H1 (cell line): ENCODE results near the gene HLA-G. TPM values are rescaled to one million over a fixed set of nuclear protein-coding genes. Genes with fewer than 3 reads are reported as not detected.

Source experiments
- CTCF ChIA-PET: fragments of 300-600 bp; sonication (Branson Sonifier 250); formaldehyde crosslinking; loops from one replicate; lab custom pipeline; 2021; ENCODE audit not compliant: partially characterized antibody; lab: Charles Lee
- POLR2A ChIA-PET: fragments of 300-600 bp; sonication (Branson Sonifier 250); formaldehyde crosslinking; loops from one replicate; lab custom pipeline; 2021; ENCODE audit warnings: inconsistent platforms; ENCODE audit not compliant: partially characterized antibody; lab: Charles Lee
- DNase-seq, 2 experiments: peaks; one replicate each; pipeline versions ENCODE4 v3.0.0 to v3.0.0-alpha.2; 2010 to 2022; ENCODE audit warnings: low spot score in 2 of 2, low read depth in 1 of 2, mixed read lengths in 1 of 2
- FAIRE-seq: peaks from 2 replicates; lab custom pipeline; 2011; peaks lifted over from hg19 to GRCh38; lab: Jason Lieb, UNC
- H2AFZ ChIP-seq: 2 replicates; pipeline ENCODE4 v1.8.1; 2012; ENCODE audit warnings: low read length, inconsistent platforms
- H2AK5ac ChIP-seq: 2 replicates; pipeline ENCODE4 v1.6.1; 2013; ENCODE audit warnings: low read depth, low read length
- H2BK120ac ChIP-seq: replicated peaks from 2 replicates; pipeline ENCODE3; 2013; ENCODE audit warnings: low read depth, low read length, inconsistent platforms
- H2BK12ac ChIP-seq: 2 replicates; pipeline ENCODE4 v1.6.1; 2013; ENCODE audit warnings: low read depth, low read length
- H2BK15ac ChIP-seq: 2 replicates; pipeline ENCODE4 v1.6.1; 2013; ENCODE audit warnings: low read length
- H2BK20ac ChIP-seq: 2 replicates; pipeline ENCODE4 v1.6.1; 2013; ENCODE audit warnings: low read length
- H2BK5ac ChIP-seq: 2 replicates; pipeline ENCODE4 v1.6.1; 2013; ENCODE audit warnings: low read depth, low read length
- H3K14ac ChIP-seq: 2 replicates; pipeline ENCODE4 v1.6.1; 2013; ENCODE audit warnings: inconsistent platforms; ENCODE audit not compliant: insufficient read length
- H3K18ac ChIP-seq: 2 replicates; pipeline ENCODE4 v1.6.1; 2013; ENCODE audit warnings: low read length; ENCODE audit errors: extremely low read depth
- H3K23ac ChIP-seq: 2 replicates; pipeline ENCODE4 v1.6.1; 2013; ENCODE audit warnings: inconsistent platforms; ENCODE audit not compliant: insufficient read length
- H3K23me2 ChIP-seq: 2 replicates; pipeline ENCODE4 v1.6.1; 2013; ENCODE audit warnings: low read depth, low read length
- H3K27ac ChIP-seq: 2 replicates; pipeline ENCODE4 v1.6.1; 2011; ENCODE audit warnings: low read depth, low read length, inconsistent platforms
- H3K27me3 ChIP-seq, 4 experiments: replicated peaks in 1 of 4; 1 replicate in 1 of 4; 2 replicates in 3 of 4; pipeline versions ENCODE4 v1.6.1 to v1.8.1; 2011 to 2013; ENCODE audit warnings: low read length in 3 of 4, mild to moderate bottlenecking in 3 of 4, inconsistent platforms in 2 of 4, mixed read lengths in 2 of 4, moderate library complexity in 1 of 4; ENCODE audit not compliant: control insufficient read depth in 3 of 4, insufficient read depth in 3 of 4; ENCODE audit errors: extremely low read depth in 1 of 4
- H3K36me3 ChIP-seq, 4 experiments: 2 replicates each; pipeline versions ENCODE4 v1.6.1 to v1.8.1; 2011 to 2013; ENCODE audit warnings: mild to moderate bottlenecking in 4 of 4, low read length in 3 of 4, moderate library complexity in 2 of 4, control low read depth in 1 of 4, inconsistent platforms in 1 of 4; ENCODE audit not compliant: insufficient read depth in 4 of 4, control insufficient read depth in 2 of 4
- H3K4ac ChIP-seq: replicated peaks from 2 replicates; pipeline ENCODE3; 2013; ENCODE audit warnings: low read length, low read depth, mixed read lengths, inconsistent platforms; ENCODE audit not compliant: insufficient read length
- H3K4me1 ChIP-seq, 4 experiments: replicated peaks in 1 of 4; 1 replicate in 1 of 4; 2 replicates in 3 of 4; pipeline versions ENCODE4 v1.6.1 to v1.8.1; 2011 to 2013; ENCODE audit warnings: low read length in 3 of 4, inconsistent platforms in 2 of 4, mixed read lengths in 1 of 4; ENCODE audit not compliant: insufficient read depth in 4 of 4, control insufficient read depth in 3 of 4
- H3K4me2 ChIP-seq, 2 experiments: 2 replicates each; pipeline versions ENCODE4 v1.6.1 to v1.8.1; 2011 to 2013; ENCODE audit warnings: low read depth in 2 of 2, low read length in 2 of 2, control low read depth in 1 of 2, inconsistent platforms in 1 of 2, mild to moderate bottlenecking in 1 of 2; ENCODE audit not compliant: insufficient read depth in 1 of 2
- H3K4me3 ChIP-seq, 4 experiments: fragments of 200-600, 300-600 bp in 1 of 4; sonication (generic), shearing (Covaris generic), sonication (Bioruptor Twin) in 1 of 4; 2 replicates each; pipeline versions ENCODE4 v1.5.1 to v1.8.1; 2011 to 2016; ENCODE audit warnings: low read length in 4 of 4, low read depth in 3 of 4, control low read depth in 2 of 4, inconsistent platforms in 2 of 4, mild to moderate bottlenecking in 2 of 4, mixed read lengths in 1 of 4, moderate library complexity in 1 of 4; ENCODE audit not compliant: insufficient read depth in 2 of 4; ENCODE audit errors: extremely low read depth in 1 of 4
- H3K56ac ChIP-seq: replicated peaks from 2 replicates; pipeline ENCODE3; 2013; ENCODE audit warnings: low read depth, mild to moderate bottlenecking, mixed read lengths, low read length, inconsistent platforms; ENCODE audit not compliant: insufficient read length
- H3K79me1 ChIP-seq: 2 replicates; pipeline ENCODE4 v1.6.1; 2013; ENCODE audit warnings: low read depth, low read length, control low read depth
- H3K79me2 ChIP-seq, 2 experiments: 2 replicates each; pipeline versions ENCODE4 v1.6.1 to v1.8.1; 2012 to 2013; ENCODE audit warnings: low read length in 2 of 2, mild to moderate bottlenecking in 2 of 2, inconsistent platforms in 1 of 2; ENCODE audit not compliant: insufficient read depth in 2 of 2, control insufficient read depth in 1 of 2
- H3K9ac ChIP-seq, 4 experiments: replicated peaks in 1 of 4; 1 replicate in 1 of 4; 2 replicates in 3 of 4; pipeline versions ENCODE4 v1.6.1 to v1.8.1; 2011 to 2013; ENCODE audit warnings: low read depth in 3 of 4, low read length in 3 of 4, control low read depth in 2 of 4, mild to moderate bottlenecking in 2 of 4, moderate library complexity in 2 of 4, inconsistent platforms in 1 of 4; ENCODE audit errors: extremely low read depth in 1 of 4
- H3K9me3 ChIP-seq, 2 experiments: 2 replicates each; pipeline versions ENCODE4 v1.6.1 to v1.8.1; 2012 to 2013; ENCODE audit warnings: mild to moderate bottlenecking in 2 of 2, moderate library complexity in 2 of 2, control low read depth in 1 of 2, inconsistent platforms in 1 of 2, low read depth in 1 of 2, low read length in 1 of 2, mixed read lengths in 1 of 2; ENCODE audit not compliant: insufficient read depth in 2 of 2
- H4K20me1 ChIP-seq, 2 experiments: replicated peaks in 1 of 2; 2 replicates each; pipeline versions ENCODE3 to v1.8.1; 2011 to 2013; ENCODE audit warnings: inconsistent platforms in 2 of 2, low read length in 2 of 2, mild to moderate bottlenecking in 1 of 2; ENCODE audit not compliant: insufficient read depth in 2 of 2, control insufficient read depth in 1 of 2
- H4K5ac ChIP-seq: 2 replicates; pipeline ENCODE4 v1.6.1; 2013; ENCODE audit warnings: low read length, low read depth, mixed read lengths, inconsistent platforms; ENCODE audit not compliant: insufficient read length
- H4K8ac ChIP-seq: 2 replicates; pipeline ENCODE4 v1.8.0; 2013; ENCODE audit warnings: mild to moderate bottlenecking, moderate library complexity, low read length, inconsistent platforms; ENCODE audit not compliant: insufficient read depth; ENCODE audit errors: extremely low read depth
- H4K91ac ChIP-seq: replicated peaks from 2 replicates; pipeline ENCODE3; 2013; ENCODE audit warnings: low read length, mixed read lengths, inconsistent platforms; ENCODE audit not compliant: insufficient read length
- CHD1 ChIP-seq: IDR thresholded peaks from 2 replicates; pipeline ENCODE4 v1.6.1; 2012; ENCODE audit warnings: low read depth, low read length, improper control_type of control experiment
- SP2 ChIP-seq: IDR thresholded peaks from 2 replicates; pipeline ENCODE4 v1.6.1; 2012; ENCODE audit warnings: mild to moderate bottlenecking, low read length, inconsistent platforms
- TBP ChIP-seq: IDR thresholded peaks from 2 replicates; pipeline ENCODE4 v1.6.1; 2011; ENCODE audit warnings: low read depth, low read length, improper control_type of control experiment
- WGBS, 2 experiments: shearing (Covaris generic) in 1 of 2; methylation state at CpG; one replicate each; pipeline versions ENCODE4 v1.1.6 to v1.1.7; 2013 to 2015; ENCODE audit warnings: low lambda C conversion rate in 2 of 2, mixed read lengths in 2 of 2, inconsistent platforms in 1 of 2, low coverage in 1 of 2, missing lambda C conversion rate in 1 of 2; ENCODE audit not compliant: insufficient replicate concordance in 2 of 2, insufficient coverage in 1 of 2, insufficient read length in 1 of 2; ENCODE audit errors: extremely low coverage in 1 of 2, missing lambda C conversion rate in 1 of 2; 5-methylcytosine and 5-hydroxymethylcytosine counted together
- polyA plus RNA-seq, 7 experiments: library from polyadenylated mRNA; depleted of rRNA in 3 of 7; stranded (reverse) in 5 of 7; unstranded in 2 of 7; fragments of >200 nt in 5 of 7; fragments of 200-250 nt in 2 of 7; gene quantifications; 1 replicate in 5 of 7; 2 replicates in 1 of 7; 4 replicates in 1 of 7; pipeline versions ENCODE4 v1.2.1 to v1.2.3, GENCODE V29; 2011 to 2013; ENCODE audit warnings: missing spikeins in 2 of 7, mixed read lengths in 2 of 7
- total RNA-seq: library from RNA; stranded (reverse); fragmentation: NEBNext Ultra II Directional; extraction: Animal tissue kit (Norgen Biotek cat#: 25700); gene quantifications from 2 replicates; pipeline ENCODE4 v1.2.1, GENCODE V29; 2021
- TF ChIP-seq, protein P1 (sequence below): IDR thresholded peaks from 2 replicates; pipeline ENCODE4 v1.6.1; 2012; ENCODE audit warnings: low read length, inconsistent platforms

Gene HLA-G
- total and polyA plus RNA-seq, 2 of the 8 experiments (the other 6 are each of a cell fraction or from before 2014, with no cell fraction given) = 3.2 to 4.8 TPM

DNA sequence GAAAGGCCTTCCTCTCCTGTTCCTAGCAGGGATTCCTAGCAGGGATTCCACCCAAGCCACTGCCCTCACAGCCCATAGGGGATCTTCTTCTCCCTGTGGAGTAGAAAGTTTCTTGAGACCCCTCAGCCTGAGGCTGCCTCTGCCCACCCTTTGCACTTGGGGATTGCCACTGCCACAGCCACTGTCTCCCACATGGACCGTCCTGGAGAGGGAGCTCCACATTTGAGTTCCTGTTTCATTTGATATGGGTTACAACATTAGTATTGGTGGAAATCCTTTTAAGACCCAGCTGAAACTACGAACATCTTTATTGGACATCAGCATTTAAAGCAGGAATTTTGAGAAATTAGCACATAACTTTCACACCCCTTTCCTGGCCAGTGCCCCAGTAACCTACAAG, 25.6 kb downstream of the HLA-G start (continued):
- TF ChIP-seq SP2 = no peak

DNA sequence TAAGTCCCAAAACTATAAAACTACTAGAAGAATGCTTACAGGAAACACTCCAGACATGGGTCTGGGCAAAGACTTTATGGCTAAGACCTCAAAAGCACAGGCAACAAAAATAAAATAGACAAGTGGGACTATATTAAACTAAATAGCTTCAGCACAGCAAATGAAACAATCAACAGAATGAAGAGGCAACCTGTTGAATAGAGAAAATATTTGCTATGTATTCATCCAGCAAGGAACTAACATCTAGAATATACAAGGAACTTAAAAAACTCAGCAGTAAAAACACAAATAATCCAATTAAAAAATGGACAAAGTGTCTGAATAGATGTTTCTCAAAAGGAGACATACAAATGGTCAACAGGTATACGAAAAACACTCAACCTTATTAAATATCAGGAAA, 30.4 kb downstream of the HLA-G start:
- Histone ChIP-seq H3K36me3 (no peaks in the 10 kb centered on the region), H3K79me1 (no peaks in the 10 kb centered on the region), H4K8ac (no peak overlapping the region), H2BK20ac (no peak overlapping the region), H4K20me1 (no peaks in the 10 kb centered on the region), H2BK120ac (no peak overlapping the region), H3K56ac (no peak overlapping the region), H2BK15ac (no peak overlapping the region), H3K23me2 (no peaks in the 10 kb centered on the region), H3K9me3 (no peaks in the 10 kb centered on the region), H3K23ac (no peak overlapping the region), H4K5ac (no peak overlapping the region), H2AK5ac (no peak overlapping the region), H2BK5ac (no peak overlapping the region), H3K4me2 (no peak overlapping the region), H3K4me1 (no peaks in the 10 kb centered on the region), H3K14ac (no peak overlapping the region), H3K18ac (no peak overlapping the region), H3K4ac (no peak overlapping the region), H3K9ac (no peak overlapping the region), H2BK12ac (no peak overlapping the region), H3K79me2 (no peaks in the 10 kb centered on the region), H3K4me3 (no peak overlapping the region), H4K91ac (no peak overlapping the region), H3K27me3 (no peaks in the 10 kb centered on the region; a peak in 1 of 7 replicates), H2AFZ (no peak overlapping the region), H3K27ac (no peak overlapping the region)
- FAIRE-seq (no peak), DNase-seq (no peak)
- no peak for TF ChIP-seq SP2
- no peak for TF ChIP-seq CHD1
- no peak for TF ChIP-seq TBP
- TF ChIP-seq, protein P1, sequence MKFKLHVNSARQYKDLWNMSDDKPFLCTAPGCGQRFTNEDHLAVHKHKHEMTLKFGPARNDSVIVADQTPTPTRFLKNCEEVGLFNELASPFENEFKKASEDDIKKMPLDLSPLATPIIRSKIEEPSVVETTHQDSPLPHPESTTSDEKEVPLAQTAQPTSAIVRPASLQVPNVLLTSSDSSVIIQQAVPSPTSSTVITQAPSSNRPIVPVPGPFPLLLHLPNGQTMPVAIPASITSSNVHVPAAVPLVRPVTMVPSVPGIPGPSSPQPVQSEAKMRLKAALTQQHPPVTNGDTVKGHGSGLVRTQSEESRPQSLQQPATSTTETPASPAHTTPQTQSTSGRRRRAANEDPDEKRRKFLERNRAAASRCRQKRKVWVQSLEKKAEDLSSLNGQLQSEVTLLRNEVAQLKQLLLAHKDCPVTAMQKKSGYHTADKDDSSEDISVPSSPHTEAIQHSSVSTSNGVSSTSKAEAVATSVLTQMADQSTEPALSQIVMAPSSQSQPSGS = no peak
- WGBS, 2 experiments = 90% methylated on average over 1 of the region's 1 CpG; no CpG with 5 or more reads in 1 of the 2 experiments
- ChIA-PET POLR2A (no interaction called here), CTCF (no interaction called here)
